Mesendoderm (in vitro differentiated cells): ENCODE measurements around the gene WASF3.
A peak's percentile ranks its signal among the peaks of the same experiment; 100 is the strongest.

Experiments used
- DNase-seq: peaks from one replicate; pipeline ENCODE4 v3.0.0; 2013
- H2AK5ac ChIP-seq: 2 replicates; pipeline ENCODE4 v1.6.1; 2013; ENCODE audit warnings: low read length, inconsistent platforms
- H2BK120ac ChIP-seq: 2 replicates; pipeline ENCODE4 v1.6.1; 2013; ENCODE audit warnings: low read depth, mild to moderate bottlenecking, low read length, moderate library complexity, mixed read lengths
- H2BK15ac ChIP-seq: replicated peaks from 2 replicates; pipeline ENCODE4 v1.6.1; 2013; ENCODE audit warnings: low read depth, mild to moderate bottlenecking, moderate library complexity
- H2BK5ac ChIP-seq: 2 replicates; pipeline ENCODE4 v1.6.1; 2013; ENCODE audit warnings: low read length, inconsistent platforms
- H3K18ac ChIP-seq: 2 replicates; pipeline ENCODE4 v1.6.1; 2013; ENCODE audit warnings: mild to moderate bottlenecking, low read length, mixed read lengths
- H3K23ac ChIP-seq: one replicate; pipeline ENCODE4 v1.6.1; 2013; ENCODE audit warnings: low read length
- H3K27ac ChIP-seq: 2 replicates; pipeline ENCODE4 v1.5.1; 2013; ENCODE audit warnings: low read depth, mild to moderate bottlenecking, inconsistent platforms, low read length, moderate library complexity
- H3K27me3 ChIP-seq: 2 replicates; pipeline ENCODE4 v1.6.1; 2013; ENCODE audit warnings: low read length, control low read depth, mild to moderate bottlenecking, inconsistent platforms; ENCODE audit not compliant: insufficient read depth, poor library complexity
- H3K36me3 ChIP-seq: 2 replicates; pipeline ENCODE4 v1.6.1; 2013; ENCODE audit warnings: low read length, inconsistent platforms; ENCODE audit not compliant: control insufficient read depth, insufficient read depth
- H3K4ac ChIP-seq: one replicate; pipeline ENCODE4 v1.6.1; 2013; ENCODE audit warnings: low read depth, mild to moderate bottlenecking, low read length, moderate library complexity
- H3K4me1 ChIP-seq: 2 replicates; pipeline ENCODE4 v1.6.1; 2013; ENCODE audit warnings: low read depth, low read length, inconsistent platforms; ENCODE audit not compliant: control insufficient read depth
- H3K4me2 ChIP-seq: 2 replicates; pipeline ENCODE4 v1.6.1; 2013; ENCODE audit warnings: low read length
- H3K4me3 ChIP-seq: 2 replicates; pipeline ENCODE4 v1.5.1; 2013; ENCODE audit warnings: mild to moderate bottlenecking, low read length
- H3K56ac ChIP-seq: one replicate; pipeline ENCODE4 v1.6.1; 2013; ENCODE audit warnings: low read length
- H3K79me1 ChIP-seq: 2 replicates; pipeline ENCODE4 v1.6.1; 2013; ENCODE audit warnings: low read length, inconsistent platforms
- H3K79me2 ChIP-seq: 2 replicates; pipeline ENCODE4 v1.6.1; 2013; ENCODE audit warnings: mild to moderate bottlenecking, low read length; ENCODE audit not compliant: control insufficient read depth, insufficient read depth
- H3K9ac ChIP-seq: 2 replicates; pipeline ENCODE4 v1.6.1; 2013; ENCODE audit warnings: low read length, inconsistent platforms
- H4K5ac ChIP-seq: one replicate; pipeline ENCODE4 v1.6.1; 2013; ENCODE audit warnings: low read length
- H4K8ac ChIP-seq: one replicate; pipeline ENCODE4 v1.6.1; 2013; ENCODE audit warnings: low read depth, mild to moderate bottlenecking, control low read depth, low read length, moderate library complexity
- WGBS: extraction: QIAGEN DNeasy Blood & Tissue Kit; methylation state at CpG from one replicate; pipeline ENCODE4 v1.1.7; 2013; ENCODE audit warnings: low lambda C conversion rate, missing lambda C conversion rate; ENCODE audit not compliant: insufficient coverage; ENCODE audit errors: extremely low coverage; 5-methylcytosine and 5-hydroxymethylcytosine counted together

WASF3 gene

DNA sequence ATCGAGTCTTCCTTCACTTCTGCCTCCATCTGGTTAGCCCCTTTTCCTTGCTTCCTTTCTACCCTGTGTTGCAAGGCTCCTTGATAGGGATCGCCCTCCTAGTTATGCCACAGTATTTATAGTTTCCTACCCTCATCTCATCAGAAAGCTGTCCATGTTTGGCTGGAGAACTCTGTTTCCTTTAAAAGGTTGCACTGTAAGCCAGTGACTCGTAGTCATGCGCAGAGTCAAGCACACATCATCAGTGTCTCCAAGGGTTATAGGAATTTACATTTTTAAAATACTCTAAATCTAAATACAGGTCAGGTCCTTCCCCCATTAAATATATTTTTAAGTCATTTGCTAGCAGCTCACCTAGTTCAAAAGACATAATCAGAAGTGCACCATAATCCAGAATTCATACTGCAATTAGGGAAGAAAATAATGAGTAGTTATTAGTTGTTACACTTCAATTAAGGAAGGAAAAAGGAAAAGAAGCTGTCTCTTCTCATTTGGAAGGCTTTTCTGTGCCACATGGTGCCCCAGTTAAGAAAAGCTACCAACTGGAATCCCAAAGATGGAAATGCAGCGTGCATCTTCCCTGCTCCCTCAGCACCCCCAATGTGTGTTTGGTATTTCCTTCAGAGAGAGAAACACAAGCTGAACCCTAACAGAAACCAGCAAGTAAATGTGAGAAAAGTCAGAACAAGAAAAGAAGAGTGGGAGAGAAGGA, 122.1 kb downstream of the WASF3 start:
- Histone ChIP-seq H3K23ac (no peak overlapping the region), H3K79me1 (no peaks in the 10 kb centered on the region), H3K4me3 (no peak overlapping the region), H3K9ac (no peak overlapping the region), H3K27ac (no peak overlapping the region), H3K18ac (no peak overlapping the region), H3K56ac (peak overlapping the region; percentile 37), H3K79me2 (no peaks in the 10 kb centered on the region), H3K4ac (no peak overlapping the region), H3K36me3 (no peaks in the 10 kb centered on the region), H2BK15ac (no peak overlapping the region), H2BK5ac (no peak overlapping the region), H2BK120ac (no peak overlapping the region), H3K4me1 (peaks cover 2% of the 10 kb centered on the region), H4K5ac (no peak overlapping the region), H2AK5ac (no peak overlapping the region), H4K8ac (no peak overlapping the region), H3K27me3 (no peaks in the 10 kb centered on the region), H3K4me2 (no peak overlapping the region)
- no CpG with 5 or more reads among the region's 5 CpGs for WGBS
- DNase-seq, result no peak

DNA sequence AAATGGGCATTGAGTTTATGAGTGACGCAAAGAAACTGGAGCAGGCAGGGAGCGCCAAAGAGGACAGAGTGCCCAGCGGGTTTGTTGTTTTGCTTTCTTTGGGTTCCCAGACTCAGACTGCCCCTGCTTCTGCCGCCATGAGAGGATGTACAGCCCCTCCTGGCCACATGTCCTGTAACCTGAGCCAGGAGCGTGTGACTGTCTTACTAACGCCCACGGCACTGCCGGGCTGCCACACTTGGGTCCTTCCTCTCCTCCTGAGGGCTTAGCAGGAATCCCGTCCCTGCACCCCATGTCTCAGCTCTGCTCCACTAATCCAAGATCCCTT, 122.6 kb downstream of the WASF3 start:
- no peak overlapping the region for H3K4me2 ChIP-seq
- no peak overlapping the region for H3K18ac ChIP-seq
- H2AK5ac ChIP-seq, result no peak overlapping the region
- no peak overlapping the region for H3K4me3 ChIP-seq
- no peaks in the 10 kb centered on the region for H3K27me3 ChIP-seq
- H3K36me3 ChIP-seq, result no peaks in the 10 kb centered on the region
- H2BK120ac ChIP-seq, result no peak overlapping the region
- no peak overlapping the region for H3K4ac ChIP-seq
- H3K9ac ChIP-seq, result no peak overlapping the region
- H3K27ac ChIP-seq, result no peak overlapping the region
- H3K79me1 ChIP-seq, result no peaks in the 10 kb centered on the region
- peaks cover 2% of the 10 kb centered on the region for H3K4me1 ChIP-seq
- no peak overlapping the region for H3K23ac ChIP-seq
- H3K56ac ChIP-seq, result peak overlapping the region; percentile 37
- H3K79me2 ChIP-seq, result no peaks in the 10 kb centered on the region
- H2BK5ac ChIP-seq, result no peak overlapping the region
- DNase-seq, result peak; percentile 77
- H2BK15ac ChIP-seq, result no peak overlapping the region
- WGBS, result no CpG with 5 or more reads among the region's 9 CpGs
- H4K5ac ChIP-seq, result no peak overlapping the region
- no peak overlapping the region for H4K8ac ChIP-seq

GRCh38 chr13:26680572-26680971, 123.1 kb downstream of the WASF3 start:
- Histone ChIP-seq H2BK5ac (no peak overlapping the region), H4K8ac (no peak overlapping the region), H3K18ac (no peak overlapping the region), H2BK120ac (no peak overlapping the region), H3K79me1 (no peaks in the 10 kb centered on the region), H2AK5ac (no peak overlapping the region), H3K27ac (no peak overlapping the region), H3K4me2 (no peak overlapping the region), H4K5ac (no peak overlapping the region), H3K4me3 (no peak overlapping the region), H3K4ac (no peak overlapping the region), H3K56ac (no peak overlapping the region), H3K23ac (no peak overlapping the region), H3K9ac (no peak overlapping the region), H3K36me3 (peaks cover under 1% of the 10 kb centered on the region), H3K4me1 (peaks cover 2% of the 10 kb centered on the region), H3K79me2 (no peaks in the 10 kb centered on the region), H2BK15ac (no peak overlapping the region), H3K27me3 (no peaks in the 10 kb centered on the region)
- no CpG with 5 or more reads among the region's 5 CpGs for WGBS
- no peak for DNase-seq

DNA sequence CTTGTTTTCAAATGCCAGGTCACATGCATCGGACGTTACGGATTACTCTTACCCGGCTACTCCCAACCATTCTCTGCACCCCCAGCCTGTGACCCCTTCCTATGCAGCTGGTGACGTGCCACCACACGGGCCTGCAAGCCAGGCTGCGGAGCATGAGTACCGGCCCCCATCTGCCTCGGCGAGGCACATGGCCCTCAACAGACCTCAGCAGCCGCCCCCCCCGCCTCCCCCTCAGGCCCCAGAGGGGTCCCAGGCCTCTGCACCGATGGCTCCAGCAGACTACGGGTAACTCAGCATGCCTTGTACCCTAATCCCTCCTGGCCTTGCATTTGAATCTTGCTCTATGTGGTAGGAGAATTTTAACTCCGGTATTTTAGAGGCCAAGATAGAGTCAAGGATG, 123.6 kb downstream of the WASF3 start:
- Histone ChIP-seq H3K79me2 (no peaks in the 10 kb centered on the region), H3K9ac (no peak overlapping the region), H3K23ac (no peak overlapping the region), H3K27me3 (no peaks in the 10 kb centered on the region), H3K4me3 (no peak overlapping the region), H3K4ac (no peak overlapping the region), H3K18ac (no peak overlapping the region), H4K5ac (no peak overlapping the region), H2BK120ac (no peak overlapping the region), H3K36me3 (peaks cover 2% of the 10 kb centered on the region), H2BK15ac (no peak overlapping the region), H3K27ac (no peak overlapping the region), H3K4me1 (peaks cover 2% of the 10 kb centered on the region), H3K56ac (no peak overlapping the region), H4K8ac (no peak overlapping the region), H3K4me2 (no peak overlapping the region), H2AK5ac (no peak overlapping the region), H2BK5ac (no peak overlapping the region), H3K79me1 (no peaks in the 10 kb centered on the region)
- no CpG with 5 or more reads among the region's 15 CpGs for WGBS
- DNase-seq, result no peak

GRCh38 chr13:26682606-26683005, 125.1 kb downstream of the WASF3 start:
- no peak overlapping the region for H3K9ac ChIP-seq
- no peak overlapping the region for H4K8ac ChIP-seq
- H3K4me3 ChIP-seq, result no peak overlapping the region
- H3K4me2 ChIP-seq, result no peak overlapping the region
- H2AK5ac ChIP-seq, result no peak overlapping the region
- no peak overlapping the region for H4K5ac ChIP-seq
- H3K18ac ChIP-seq, result no peak overlapping the region
- H3K27ac ChIP-seq, result no peak overlapping the region
- H2BK5ac ChIP-seq, result no peak overlapping the region
- peaks cover 2% of the 10 kb centered on the region for H3K36me3 ChIP-seq
- H3K23ac ChIP-seq, result no peak overlapping the region
- no peak overlapping the region for H2BK15ac ChIP-seq
- H3K4ac ChIP-seq, result no peak overlapping the region
- no peaks in the 10 kb centered on the region for H3K27me3 ChIP-seq
- no peaks in the 10 kb centered on the region for H3K79me1 ChIP-seq
- H3K56ac ChIP-seq, result no peak overlapping the region
- no peak for DNase-seq
- peaks cover 2% of the 10 kb centered on the region for H3K4me1 ChIP-seq
- H2BK120ac ChIP-seq, result no peak overlapping the region
- no CpG with 5 or more reads among the region's 19 CpGs for WGBS
- no peaks in the 10 kb centered on the region for H3K79me2 ChIP-seq

DNA sequence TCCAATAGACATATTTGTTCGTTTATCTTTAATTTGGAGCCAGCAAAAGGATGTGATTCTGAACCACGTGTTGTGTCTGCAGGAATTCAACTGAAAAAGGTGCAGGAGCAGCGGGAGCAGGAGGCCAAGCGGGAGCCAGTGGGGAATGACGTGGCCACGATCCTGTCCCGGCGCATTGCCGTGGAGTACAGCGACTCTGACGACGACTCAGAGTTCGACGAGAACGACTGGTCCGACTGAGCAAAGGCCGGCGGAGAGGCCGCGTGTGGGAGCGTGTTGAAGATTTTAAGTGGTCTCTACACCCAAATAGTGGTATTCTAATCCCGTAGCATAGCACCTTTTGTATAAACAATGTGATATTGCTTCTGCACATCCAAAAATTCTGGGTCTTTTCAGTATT, 128.1 kb downstream of the WASF3 start:
- DNase-seq, result no peak
- no peak overlapping the region for H3K4ac ChIP-seq
- peaks cover 2% of the 10 kb centered on the region for H3K36me3 ChIP-seq
- no peak overlapping the region for H2BK120ac ChIP-seq
- H2BK15ac ChIP-seq, result no peak overlapping the region
- no peak overlapping the region for H3K4me2 ChIP-seq
- no peak overlapping the region for H4K5ac ChIP-seq
- WGBS, result no CpG with 5 or more reads among the region's 22 CpGs
- no peak overlapping the region for H3K56ac ChIP-seq
- no peak overlapping the region for H4K8ac ChIP-seq
- H3K27ac ChIP-seq, result no peak overlapping the region
- H3K9ac ChIP-seq, result no peak overlapping the region
- no peaks in the 10 kb centered on the region for H3K79me1 ChIP-seq
- H3K79me2 ChIP-seq, result no peaks in the 10 kb centered on the region
- H2BK5ac ChIP-seq, result no peak overlapping the region
- H3K23ac ChIP-seq, result no peak overlapping the region
- no peaks in the 10 kb centered on the region for H3K4me1 ChIP-seq
- H3K18ac ChIP-seq, result no peak overlapping the region
- H3K4me3 ChIP-seq, result no peak overlapping the region
- no peak overlapping the region for H2AK5ac ChIP-seq
- H3K27me3 ChIP-seq, result no peaks in the 10 kb centered on the region
